HTR-8/SVneo (cell line): ENCODE measurements around the gene CTPS2.
"Not testable (repeated sequence)": the region's sequence is repeated elsewhere in the genome, so short reads cannot be mapped to it uniquely, and the experiment has no call there.

ENCODE experiments used
- DNase-seq: peaks from one replicate; pipeline ENCODE4 v3.0.0; 2011; ENCODE audit warnings: low spot score, mixed read lengths; ENCODE audit not compliant: insufficient read length
- FAIRE-seq: peaks from 2 replicates; lab custom pipeline; 2011; peaks lifted over from hg19 to GRCh38; lab: Jason Lieb, UNC

CTPS2 gene, protein sequence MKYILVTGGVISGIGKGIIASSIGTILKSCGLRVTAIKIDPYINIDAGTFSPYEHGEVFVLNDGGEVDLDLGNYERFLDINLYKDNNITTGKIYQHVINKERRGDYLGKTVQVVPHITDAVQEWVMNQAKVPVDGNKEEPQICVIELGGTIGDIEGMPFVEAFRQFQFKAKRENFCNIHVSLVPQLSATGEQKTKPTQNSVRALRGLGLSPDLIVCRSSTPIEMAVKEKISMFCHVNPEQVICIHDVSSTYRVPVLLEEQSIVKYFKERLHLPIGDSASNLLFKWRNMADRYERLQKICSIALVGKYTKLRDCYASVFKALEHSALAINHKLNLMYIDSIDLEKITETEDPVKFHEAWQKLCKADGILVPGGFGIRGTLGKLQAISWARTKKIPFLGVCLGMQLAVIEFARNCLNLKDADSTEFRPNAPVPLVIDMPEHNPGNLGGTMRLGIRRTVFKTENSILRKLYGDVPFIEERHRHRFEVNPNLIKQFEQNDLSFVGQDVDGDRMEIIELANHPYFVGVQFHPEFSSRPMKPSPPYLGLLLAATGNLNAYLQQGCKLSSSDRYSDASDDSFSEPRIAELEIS

DNA sequence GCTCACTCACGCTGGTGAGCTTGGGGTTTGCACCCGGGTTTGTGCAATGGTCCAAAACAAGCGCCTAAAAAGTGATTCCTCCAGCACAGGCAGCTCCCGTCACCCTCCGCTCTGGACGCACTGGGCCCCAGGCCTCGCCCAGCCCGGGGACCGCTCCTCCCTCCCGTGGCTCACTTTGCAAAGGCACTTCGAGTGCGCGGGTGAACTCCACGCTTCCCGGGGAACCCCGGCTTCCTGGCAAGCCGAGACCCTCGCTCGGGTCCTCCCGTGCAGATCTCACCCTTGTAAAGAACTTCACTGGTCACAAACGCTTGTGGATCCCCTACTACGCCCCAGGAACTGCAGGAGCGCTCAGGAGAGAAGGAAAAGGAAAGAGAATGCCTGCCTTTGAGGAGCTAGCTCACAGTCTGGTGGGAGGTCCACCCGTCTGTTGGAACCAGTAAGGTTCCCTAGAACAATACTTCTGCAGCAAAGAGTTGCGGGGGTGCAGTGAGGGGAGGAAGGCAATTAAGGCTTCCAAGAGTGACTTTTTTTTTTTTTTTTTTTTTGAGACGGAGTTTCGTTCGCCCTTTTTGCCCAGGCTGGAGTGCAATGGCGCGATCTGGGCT, at the start of gene CTPS2:
Gene CTPS2, minus strand, starts transcription at position 122 of the 608 bp plus-strand sequence. CDS start 9,767 bp downstream, outside the sequence.
- DNase-seq, result peak; percentile 69
- no peak for FAIRE-seq

DNA sequence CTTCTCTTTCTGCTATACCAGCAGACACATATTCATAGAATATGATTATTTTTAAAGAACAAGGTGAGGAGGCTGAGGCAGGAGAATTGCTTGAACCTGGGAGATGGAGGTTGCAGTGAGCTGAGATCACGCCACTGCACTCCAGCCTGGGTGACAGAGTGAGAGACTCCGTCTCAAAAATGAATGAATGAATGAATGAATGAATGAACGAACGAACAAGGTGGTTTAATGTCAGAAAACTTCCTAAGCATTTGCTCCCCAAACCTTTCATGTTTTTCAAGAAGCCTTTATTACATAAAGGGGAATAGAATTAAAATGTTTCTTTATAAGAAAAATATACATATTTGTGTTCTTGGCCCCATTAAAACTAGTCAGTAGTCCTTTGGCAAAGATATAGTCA, 49.0 kb upstream of the CTPS2 start:
- FAIRE-seq, DNase-seq: not testable (repeated sequence)

GRCh38 chrX:16756724-16757123, 44.3 kb upstream of the CTPS2 start:
- FAIRE-seq (no peak), DNase-seq (no peak)

DNA sequence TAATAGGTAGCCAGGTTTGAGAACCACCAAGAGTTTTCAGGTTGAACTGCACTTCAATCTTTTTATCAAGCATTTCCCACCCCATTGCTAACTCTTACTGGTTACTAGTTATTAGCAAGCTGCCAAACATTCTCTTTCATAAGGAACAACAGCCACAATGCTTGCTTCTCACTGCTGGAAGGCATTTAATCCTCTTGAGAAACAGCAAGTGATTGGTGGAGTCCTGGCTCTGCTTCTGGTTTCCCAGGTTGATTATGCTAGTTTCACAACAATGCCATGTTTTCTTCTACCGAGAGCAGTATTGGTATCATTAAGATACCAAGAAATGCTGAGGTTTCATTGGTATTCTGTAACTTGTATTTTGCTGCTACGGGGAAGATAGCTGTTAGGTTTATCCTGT, 41.5 kb upstream of the CTPS2 start:
- DNase-seq (no peak), FAIRE-seq (no peak)

- FAIRE-seq (no peak), DNase-seq (no peak)
Measured at GRCh38 chrX:16750136-16750535, 37.7 kb upstream of the CTPS2 start.

GRCh38 chrX:16748425-16748824, 36.0 kb upstream of the CTPS2 start:
- no peak for FAIRE-seq

GRCh38 chrX:16745659-16746058, 33.2 kb upstream of the CTPS2 start:
- FAIRE-seq, result no peak
- DNase-seq, result no peak

More at GRCh38 chrX:16748425-16748824, 36.0 kb upstream of the CTPS2 start:
- no peak for DNase-seq

GRCh38 chrX:16745102-16745501, 32.6 kb upstream of the CTPS2 start:
- no peak for DNase-seq
- no peak for FAIRE-seq

DNA sequence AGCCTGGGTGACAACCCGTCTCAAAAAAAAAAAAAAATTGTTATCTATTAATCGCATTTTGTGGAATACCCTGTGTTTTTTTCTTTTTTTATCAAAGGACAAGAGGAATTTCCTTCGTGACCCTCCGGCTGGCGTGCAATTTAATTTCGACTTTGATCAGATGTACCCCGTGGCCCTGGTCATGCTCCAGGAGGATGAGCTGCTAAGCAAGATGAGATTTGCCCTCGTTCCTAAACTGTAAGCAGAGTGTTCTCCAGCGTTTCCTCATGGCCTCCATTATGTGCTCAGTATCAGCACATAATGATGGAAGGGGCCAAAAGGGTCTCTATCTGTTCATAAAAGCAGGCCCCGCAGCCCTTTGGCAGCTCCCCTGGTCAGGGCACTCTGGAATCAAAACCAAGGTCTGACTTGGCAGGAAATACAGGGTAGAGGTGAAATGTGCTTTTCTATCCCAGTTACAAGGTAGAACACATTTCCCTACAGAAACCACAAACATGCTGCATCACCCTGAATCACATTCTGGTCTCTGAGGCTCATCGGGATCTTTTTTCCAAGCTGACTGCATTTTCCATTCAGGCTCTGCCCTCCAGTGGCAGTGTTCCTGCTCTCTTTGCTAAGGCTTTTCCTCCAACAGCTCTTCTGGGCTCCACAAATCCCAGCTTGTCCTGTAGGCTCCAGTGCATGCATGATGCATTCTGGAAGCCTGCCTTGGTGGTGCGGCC, 31.3 kb upstream of the CTPS2 start:
- FAIRE-seq (no peak), DNase-seq (peak; percentile 14)

DNA sequence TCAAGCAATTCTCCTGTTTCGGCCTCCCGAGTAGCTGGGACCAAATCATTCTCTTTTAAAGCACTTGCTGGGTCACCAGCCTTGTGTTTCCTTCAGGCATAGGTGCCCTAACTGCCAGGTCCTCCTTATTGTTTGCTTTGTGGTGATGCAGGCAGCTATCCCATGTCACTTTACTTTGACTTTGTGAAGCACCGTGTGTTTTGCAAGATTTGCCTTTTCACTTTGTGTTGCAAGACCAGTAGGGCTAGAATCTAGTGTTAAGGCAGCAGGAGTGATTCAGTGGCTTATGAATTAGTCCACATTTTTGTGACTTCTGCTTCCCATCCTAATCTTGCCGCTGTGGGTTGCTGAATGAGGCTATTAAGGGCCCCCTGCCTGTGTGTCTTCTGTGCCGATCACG, 27.1 kb upstream of the CTPS2 start:
- DNase-seq (no peak), FAIRE-seq (peak; percentile 33)

GRCh38 chrX:16737024-16737423, 24.6 kb upstream of the CTPS2 start:
- FAIRE-seq (no peak), DNase-seq (no peak)

GRCh38 chrX:16733013-16733412, 20.5 kb upstream of the CTPS2 start:
- DNase-seq, result no peak
- no peak for FAIRE-seq

DNA sequence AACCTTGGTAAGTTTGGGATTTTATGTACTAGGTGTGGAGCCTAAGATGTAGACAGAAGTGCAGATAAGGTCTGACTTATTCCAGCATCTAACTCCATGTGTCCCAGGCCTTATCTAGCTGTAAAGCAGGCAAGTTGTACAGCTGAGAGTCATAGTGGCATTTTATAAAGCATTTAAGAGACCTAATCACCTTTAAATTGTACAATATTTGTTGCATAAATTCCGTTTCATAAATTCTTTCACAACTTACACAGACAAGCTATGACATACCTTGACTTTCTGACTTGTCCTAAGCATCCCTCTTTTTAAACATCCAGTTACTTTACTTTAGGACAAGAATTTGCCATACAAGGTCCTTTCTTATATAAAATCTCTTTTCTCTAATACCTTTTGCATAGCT, 18.0 kb upstream of the CTPS2 start:
- FAIRE-seq (no peak), DNase-seq (no peak)

- DNase-seq, result no peak
Measured at GRCh38 chrX:16727637-16728036, 15.2 kb upstream of the CTPS2 start.

DNA sequence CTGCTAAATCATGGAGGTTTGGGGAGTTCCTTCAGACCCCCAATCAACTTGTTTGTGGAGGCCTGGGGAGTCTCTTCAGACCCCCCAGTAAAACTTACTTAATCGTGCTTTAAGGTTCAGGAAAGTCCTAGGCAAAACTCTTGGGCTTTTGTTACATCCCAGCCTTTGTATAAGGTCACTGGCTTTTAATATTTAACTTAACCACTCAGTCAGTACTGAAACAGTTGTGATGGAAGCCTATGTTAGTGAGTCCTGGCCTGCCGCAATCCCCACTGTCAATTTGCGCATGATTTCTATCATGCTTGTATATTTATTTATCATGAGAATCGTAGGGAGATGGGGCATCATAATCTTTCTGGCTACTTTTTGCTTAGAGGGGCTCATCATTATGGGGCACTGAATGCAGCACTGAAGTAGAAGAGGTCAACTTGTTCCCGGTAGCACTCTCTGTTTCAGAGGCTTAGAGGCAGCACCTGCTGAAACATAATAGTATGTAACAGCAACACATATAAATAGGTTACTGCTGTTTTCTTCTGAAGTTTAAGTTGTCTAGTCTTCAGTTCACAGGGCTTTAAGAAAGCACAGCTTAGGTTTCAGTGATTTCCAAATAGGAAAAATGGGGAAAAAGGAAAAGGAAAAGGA, 14.0 kb upstream of the CTPS2 start:
- not testable (repeated sequence) for FAIRE-seq

More at GRCh38 chrX:16727637-16728036, 15.2 kb upstream of the CTPS2 start:
- FAIRE-seq, result no peak

GRCh38 chrX:16725072-16725471, 12.6 kb upstream of the CTPS2 start:
- FAIRE-seq, result no peak
- DNase-seq, result no peak

More for the DNA sequence above, 14.0 kb upstream of the CTPS2 start:
- DNase-seq, result not testable (repeated sequence)

DNA sequence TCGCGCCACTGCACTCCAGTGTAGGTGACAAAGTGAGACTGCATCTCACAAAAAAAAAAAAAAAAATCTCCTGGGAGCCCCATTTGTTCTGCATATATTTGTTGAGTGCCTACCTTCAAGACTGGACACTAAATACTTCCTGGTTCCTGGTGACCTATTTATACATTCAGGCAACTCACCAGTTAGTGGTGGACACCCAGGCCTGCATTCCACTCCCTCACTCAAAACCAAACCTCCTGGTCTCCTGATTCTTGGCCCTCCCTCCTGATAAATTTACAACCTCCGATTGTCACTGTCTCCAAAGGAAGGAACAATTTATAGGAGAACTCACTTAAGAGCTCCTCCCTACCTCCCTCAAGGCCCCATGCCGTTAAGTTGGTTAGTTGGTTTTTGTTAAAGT, 10.0 kb upstream of the CTPS2 start:
- DNase-seq, result no peak
- no peak for FAIRE-seq

DNA sequence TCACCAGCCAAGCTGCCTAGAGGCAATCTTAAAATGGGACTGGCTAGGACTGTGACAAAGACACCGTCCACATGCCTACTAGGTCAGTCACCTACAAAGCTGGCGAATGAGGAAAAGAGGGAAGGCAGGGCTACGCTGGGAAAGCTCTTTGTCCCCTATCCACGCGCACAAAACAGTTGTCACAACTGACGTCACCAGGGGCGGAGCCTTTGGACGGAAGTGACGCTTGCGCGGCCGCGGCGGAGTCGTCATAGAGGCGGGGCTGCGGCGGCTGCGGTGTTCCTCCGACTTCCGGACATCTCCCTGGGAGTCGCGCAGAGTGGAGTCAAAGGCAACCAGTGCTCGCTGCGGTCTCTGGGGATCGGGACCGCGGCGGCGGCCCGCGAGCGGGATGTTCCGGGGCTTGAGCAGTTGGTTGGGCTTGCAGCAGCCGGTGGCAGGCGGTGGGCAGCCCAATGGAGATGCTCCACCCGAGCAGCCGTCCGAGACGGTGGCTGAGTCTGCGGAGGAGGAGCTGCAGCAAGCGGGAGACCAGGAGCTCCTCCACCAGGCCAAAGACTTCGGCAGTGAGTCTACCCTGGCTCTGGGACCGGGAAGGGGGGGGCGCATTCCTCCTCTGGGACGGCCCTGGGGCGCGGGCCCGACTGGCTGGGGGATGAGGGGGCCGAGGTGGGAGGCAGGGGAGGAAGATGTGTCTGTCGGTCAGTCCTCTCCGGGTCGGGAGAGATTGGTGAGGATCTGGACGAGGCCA, 7.0 kb upstream of the CTPS2 start, which contains the start of gene SYAP1:
Gene SYAP1, plus strand, starts transcription at position 279 of the 751 bp plus-strand sequence. Its CDS starts 113 bp downstream, at position 392.
- DNase-seq (peak; percentile 94), FAIRE-seq (peak; percentile 99)

- no peak for FAIRE-seq
Measured at GRCh38 chrX:16718824-16719333, 6.4 kb upstream of the CTPS2 start.

More at GRCh38 chrX:16718824-16719333, 6.4 kb upstream of the CTPS2 start:
- DNase-seq, result no peak
